Activated CD4-positive, alpha-beta T cell treated with anti-CD3 and anti-CD28 coated beads, Interleukin-2, amount 10 ng/mL, durations not matched to agents 7 days and 5 days (primary cell): ENCODE results near the gene SYT7. TPM values are rescaled to one million over a fixed set of nuclear protein-coding genes. Genes with fewer than 3 reads are reported as not detected.

Source experiments
- CTCF ChIA-PET: fragments of 350-600 bp; sonication (Branson Sonifier 250); formaldehyde crosslinking; loops from one replicate; lab custom pipeline; 2021; ENCODE audit warnings: antibody characterized with exemption; lab: Charles Lee
- POLR2A ChIA-PET: fragments of 350-600 bp; sonication (Branson Sonifier 250); formaldehyde crosslinking; loops from one replicate; lab custom pipeline; 2021; ENCODE audit warnings: antibody characterized with exemption; lab: Charles Lee
- DNase-seq: peaks from one replicate; pipeline ENCODE4 v3.0.0-alpha.2; 2020
- H3K27ac Mint-ChIP-seq: one replicate; pipeline ENCODE4 v1.8.0; 2021; ENCODE audit warnings: mild to moderate bottlenecking, moderate library complexity, mixed read lengths
- H3K27me3 Mint-ChIP-seq: one replicate; pipeline ENCODE4 v1.8.0; 2021; ENCODE audit warnings: mixed read lengths
- H3K36me3 Mint-ChIP-seq: one replicate; pipeline ENCODE4 v1.8.0; 2021; ENCODE audit warnings: low read depth, mixed read lengths
- H3K4me1 Mint-ChIP-seq: one replicate; pipeline ENCODE4 v1.8.0; 2021; ENCODE audit warnings: mixed read lengths
- H3K4me3 Mint-ChIP-seq: one replicate; pipeline ENCODE4 v1.8.0; 2021; ENCODE audit warnings: mild to moderate bottlenecking, moderate library complexity, mixed read lengths
- H3K9me3 Mint-ChIP-seq: one replicate; pipeline ENCODE4 v1.8.0; 2021; ENCODE audit warnings: mixed read lengths
- total RNA-seq, 2 experiments: library from RNA; stranded (reverse); gene quantifications; one replicate each; pipeline ENCODE4 v1.2.3, GENCODE V29; 2021

The SYT7 gene
- total RNA-seq, 2 experiments from 2014 or later, result not detected

DNA sequence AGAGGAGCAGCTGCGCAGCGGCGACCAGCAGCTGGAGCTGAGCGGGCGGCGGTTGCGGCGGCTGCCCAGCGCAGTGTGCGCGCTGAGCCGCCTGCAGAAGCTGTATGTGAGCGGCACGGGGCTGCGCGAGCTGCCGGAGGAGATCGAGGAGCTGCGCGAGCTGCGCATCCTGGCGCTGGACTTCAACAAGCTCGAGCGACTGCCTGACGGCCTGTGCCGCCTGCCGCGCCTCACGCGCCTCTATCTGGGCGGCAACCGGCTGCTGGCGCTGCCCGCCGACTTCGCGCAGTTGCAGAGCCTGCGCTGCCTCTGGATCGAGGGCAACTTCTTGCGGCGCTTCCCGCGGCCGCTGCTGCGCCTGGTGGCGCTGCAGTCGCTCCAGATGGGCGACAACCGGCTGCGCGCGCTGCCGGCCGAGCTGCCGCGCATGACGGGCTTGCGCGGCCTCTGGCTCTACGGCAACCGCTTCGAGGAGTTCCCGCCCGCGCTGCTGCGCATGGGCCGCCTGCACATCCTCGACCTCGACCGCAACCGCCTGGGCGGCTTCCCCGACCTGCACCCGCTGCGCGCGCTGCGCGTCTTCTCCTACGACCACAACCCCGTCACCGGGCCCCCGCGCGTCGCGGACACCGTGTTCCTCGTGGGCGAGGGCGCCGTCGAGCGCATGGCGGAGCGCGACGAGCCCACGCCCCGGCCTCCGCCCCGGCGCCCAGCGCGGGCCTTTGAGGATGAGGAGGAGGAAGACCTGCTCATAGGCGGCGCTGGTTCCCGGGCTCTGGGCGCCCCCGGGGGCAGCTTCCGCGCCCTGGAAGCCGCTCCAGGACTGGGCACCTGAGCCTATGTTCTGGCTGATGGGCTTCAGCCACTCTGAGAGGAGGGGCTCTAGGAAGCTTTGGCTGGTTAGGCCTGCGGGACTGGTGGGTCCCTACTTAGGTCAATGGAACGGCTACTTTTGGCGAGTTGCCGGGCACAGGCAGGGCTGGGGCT, 71.5 kb downstream of the SYT7 start:
- no peak overlapping the region for H3K27ac Mint-ChIP-seq
- peaks cover 7% of the 10 kb centered on the region for H3K4me1 Mint-ChIP-seq
- POLR2A ChIA-PET, result no interaction called here
- CTCF ChIA-PET, result interaction anchor here (1.0 to 3.8 kb wide), 6 partner anchors 8 to 72 kb away, joined by 3 to 15 read pairs (median 5); no protein-coding TSS in a partner anchor
- DNase-seq, result peak; percentile 72
- peak overlapping the region; percentile 30 for H3K4me3 Mint-ChIP-seq
- peaks cover 34% of the 10 kb centered on the region for H3K27me3 Mint-ChIP-seq
- no peaks in the 10 kb centered on the region for H3K9me3 Mint-ChIP-seq
- no peaks in the 10 kb centered on the region for H3K36me3 Mint-ChIP-seq

DNA sequence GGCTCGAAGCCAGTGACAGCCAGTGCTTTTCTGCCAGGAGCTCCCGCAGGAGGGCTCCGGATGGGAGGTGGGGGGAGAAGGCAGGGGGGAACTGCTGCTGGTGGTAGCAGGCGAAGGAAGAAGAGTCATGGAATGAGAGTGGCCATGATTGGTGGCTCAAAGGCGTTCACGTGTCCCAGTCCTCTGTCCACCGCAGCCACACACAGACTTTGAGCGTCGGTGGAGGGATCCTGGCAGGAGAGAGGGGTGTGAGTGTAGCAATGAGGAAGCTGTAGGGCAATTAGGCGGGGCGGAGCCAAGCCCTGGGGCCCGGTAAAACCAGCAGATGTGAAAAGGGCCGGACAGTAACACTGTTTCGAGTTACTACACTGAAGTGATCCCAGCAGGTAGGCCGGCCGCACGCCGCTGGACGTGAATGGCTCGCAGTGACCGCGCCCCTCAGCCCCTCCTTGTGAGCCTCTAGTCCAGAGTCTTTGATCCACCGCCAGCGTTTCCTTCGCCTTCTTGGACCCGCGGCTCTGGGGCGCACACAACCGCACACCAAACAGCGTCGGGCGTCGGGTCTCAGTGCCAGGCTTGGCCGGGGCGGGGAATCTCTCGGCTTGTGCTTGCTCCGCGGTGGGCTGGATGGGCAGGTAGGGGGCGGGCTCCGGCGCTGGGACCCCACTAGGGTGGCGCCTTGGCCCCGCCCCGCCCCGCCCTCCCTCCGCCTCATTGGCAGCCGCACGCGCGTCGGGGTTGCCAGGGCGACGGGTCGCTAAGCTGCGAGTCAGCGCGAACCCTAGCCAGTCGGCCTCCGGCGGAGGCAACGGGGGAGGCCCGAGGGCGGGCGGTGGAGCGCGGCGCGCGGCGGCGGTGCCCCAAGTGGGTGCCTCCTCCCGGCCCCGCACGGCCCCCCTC, 72.7 kb downstream of the SYT7 start, which contains the start of gene LRRC10B:
Gene LRRC10B (plus strand): TSS at position 788 of the 900 bp plus-strand sequence. CDS start 250 bp downstream, outside the sequence.
- Mint-ChIP-seq H3K36me3 (no peaks in the 10 kb centered on the region), H3K4me1 (peaks cover 7% of the 10 kb centered on the region), H3K4me3 (peak within 1 kb of the TSS; percentile 41), H3K9me3 (no peaks in the 10 kb centered on the region), H3K27ac (peak within 1 kb of the TSS; percentile 46), H3K27me3 (peaks cover 37% of the 10 kb centered on the region)
- DNase-seq, result peak; percentile 38
- CTCF ChIA-PET, result interaction anchor here (0.9 to 3.8 kb wide), 6 partner anchors 9 to 61 kb away, joined by 4 to 15 read pairs (median 5); no protein-coding TSS in a partner anchor
- POLR2A ChIA-PET, result no interaction called here

DNA sequence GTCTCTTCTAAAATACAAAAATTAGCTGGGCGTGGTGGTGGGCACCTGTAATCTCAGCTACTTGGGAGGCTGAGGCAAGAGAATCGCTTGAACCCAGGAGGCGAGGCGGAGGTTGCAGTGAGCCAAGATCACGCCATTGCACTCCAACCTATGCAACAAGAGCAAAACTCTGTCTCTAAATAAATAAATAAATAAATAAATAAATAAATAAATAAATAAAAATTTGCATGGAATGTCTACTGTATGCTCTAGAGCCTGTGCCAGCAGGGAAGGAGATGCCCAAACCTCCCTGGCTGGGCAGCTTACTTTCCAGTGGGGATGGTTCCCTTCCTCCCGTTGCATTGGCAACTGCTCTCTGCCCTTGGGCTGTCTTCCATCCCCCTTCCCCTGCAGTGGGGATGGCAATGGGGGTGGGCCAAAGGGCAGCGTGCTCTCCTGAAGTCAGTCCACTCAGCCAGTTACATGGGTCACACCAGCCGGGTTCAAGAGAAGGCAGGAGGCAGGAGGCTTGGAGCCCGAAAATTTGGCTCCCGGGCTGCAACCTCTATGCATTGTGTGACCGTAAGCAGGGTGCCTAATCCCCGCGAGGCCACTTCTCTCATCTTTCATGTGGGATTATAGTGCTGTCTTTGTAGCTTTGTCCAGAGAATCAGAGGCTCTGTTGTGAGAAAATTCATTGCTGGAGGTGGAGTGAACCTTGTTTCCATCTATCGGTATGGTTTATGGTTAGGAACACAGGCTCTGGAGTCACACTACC, 73.7 kb downstream of the SYT7 start:
- H3K4me3 Mint-ChIP-seq, result no peak overlapping the region
- no peak overlapping the region for H3K27ac Mint-ChIP-seq
- no peaks in the 10 kb centered on the region for H3K36me3 Mint-ChIP-seq
- ChIA-PET CTCF (interaction anchor here (1.1 to 3.8 kb wide), 2 partner anchors 60 to 72 kb away, joined by 3 to 15 read pairs; no protein-coding TSS in a partner anchor), POLR2A (no interaction called here)
- H3K27me3 Mint-ChIP-seq, result peaks cover 34% of the 10 kb centered on the region
- DNase-seq, result no peak
- peaks cover 7% of the 10 kb centered on the region for H3K4me1 Mint-ChIP-seq
- no peaks in the 10 kb centered on the region for H3K9me3 Mint-ChIP-seq

DNA sequence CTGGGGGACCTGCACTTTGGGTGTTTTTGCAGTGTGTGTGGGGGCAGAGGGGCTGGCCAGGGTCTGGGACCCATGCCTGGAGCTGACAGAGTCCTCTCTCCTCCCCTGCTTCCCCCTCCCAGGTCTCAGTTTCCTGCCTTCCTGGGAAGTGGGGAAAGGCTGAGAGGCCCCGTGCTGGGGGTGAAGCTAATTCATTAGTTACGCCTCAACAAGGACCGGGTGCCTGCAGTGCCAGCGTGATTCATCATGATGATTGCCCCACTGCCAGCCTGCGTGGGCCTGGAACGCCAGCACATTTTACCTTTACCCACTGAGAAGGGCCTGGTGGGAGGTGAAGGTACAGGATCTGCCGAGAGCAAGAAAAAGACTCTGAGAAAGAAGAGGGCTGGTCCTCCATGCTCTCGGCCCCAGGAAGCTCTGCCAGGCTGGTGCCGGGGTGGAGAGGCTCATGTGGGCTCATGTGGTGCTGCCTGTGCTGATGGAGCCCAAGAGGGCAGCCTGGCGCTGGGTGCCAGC, 75.2 kb downstream of the SYT7 start:
- peaks cover 7% of the 10 kb centered on the region for H3K4me1 Mint-ChIP-seq
- DNase-seq, result no peak
- ChIA-PET POLR2A (no interaction called here), CTCF (no interaction called here)
- no peak overlapping the region for H3K4me3 Mint-ChIP-seq
- no peaks in the 10 kb centered on the region for H3K36me3 Mint-ChIP-seq
- no peaks in the 10 kb centered on the region for H3K9me3 Mint-ChIP-seq
- peaks cover 30% of the 10 kb centered on the region for H3K27me3 Mint-ChIP-seq
- H3K27ac Mint-ChIP-seq, result no peak overlapping the region

GRCh38 chr11:61505106-61505505, 75.8 kb downstream of the SYT7 start:
- ChIA-PET POLR2A (no interaction called here), CTCF (no interaction called here)
- H3K36me3 Mint-ChIP-seq, result no peaks in the 10 kb centered on the region

DNA sequence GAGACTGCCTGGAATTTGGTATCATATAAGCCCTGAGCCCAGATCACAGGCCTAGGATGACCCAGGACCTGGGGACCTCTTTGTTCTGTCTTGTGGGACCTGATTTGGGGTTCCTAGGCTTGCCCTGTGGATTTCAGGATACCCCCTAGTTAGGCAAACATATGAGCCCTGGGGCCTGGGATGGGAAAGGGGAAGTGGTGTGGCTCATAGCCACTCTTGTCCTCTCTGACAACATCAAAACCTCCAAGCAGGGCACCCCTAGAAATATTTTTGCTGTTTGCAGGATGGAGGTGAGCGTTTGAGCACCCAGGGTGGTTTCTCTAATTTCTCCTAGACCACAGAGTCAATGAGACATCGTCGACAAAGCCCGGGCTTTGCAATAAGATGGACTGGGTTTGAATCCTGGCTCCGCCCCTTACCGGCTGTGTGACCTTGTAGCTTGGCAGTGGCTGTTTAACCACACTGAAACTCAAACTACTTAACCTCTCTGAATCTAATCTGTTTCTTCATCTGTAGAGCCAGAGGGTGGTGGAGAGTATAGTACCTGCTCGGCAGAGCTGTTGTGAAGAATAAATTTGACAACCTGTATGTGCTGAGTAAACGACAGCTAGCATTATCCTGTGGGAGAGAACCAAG, 77.6 kb downstream of the SYT7 start:
- peaks cover 7% of the 10 kb centered on the region for H3K4me1 Mint-ChIP-seq
- DNase-seq, result no peak
- no peaks in the 10 kb centered on the region for H3K36me3 Mint-ChIP-seq
- no peaks in the 10 kb centered on the region for H3K9me3 Mint-ChIP-seq
- no peak overlapping the region for H3K27ac Mint-ChIP-seq
- ChIA-PET CTCF (interaction anchor here (0.9 kb wide), 1 partner anchor 13 kb away, joined by 3 read pairs; no protein-coding TSS in a partner anchor), POLR2A (no interaction called here)
- peaks cover 25% of the 10 kb centered on the region for H3K27me3 Mint-ChIP-seq
- no peak overlapping the region for H3K4me3 Mint-ChIP-seq

More at GRCh38 chr11:61505106-61505505, 75.8 kb downstream of the SYT7 start:
- Mint-ChIP-seq H3K27me3 (peaks cover 26% of the 10 kb centered on the region), H3K27ac (no peak overlapping the region), H3K4me3 (no peak overlapping the region), H3K9me3 (no peaks in the 10 kb centered on the region), H3K4me1 (peaks cover 7% of the 10 kb centered on the region)
- DNase-seq, result no peak

GRCh38 chr11:61502522-61502921, 78.4 kb downstream of the SYT7 start:
- ChIA-PET POLR2A (no interaction called here), CTCF (interaction anchor here (0.6 to 1.0 kb wide), 3 partner anchors 14 to 169 kb away, joined by 3 read pairs; no protein-coding TSS in a partner anchor)
- Mint-ChIP-seq H3K27me3 (peaks cover 18% of the 10 kb centered on the region), H3K9me3 (no peaks in the 10 kb centered on the region), H3K36me3 (no peaks in the 10 kb centered on the region), H3K4me1 (no peaks in the 10 kb centered on the region), H3K27ac (no peak overlapping the region), H3K4me3 (no peak overlapping the region)
- DNase-seq, result no peak

GRCh38 chr11:61499816-61500491, 80.9 kb downstream of the SYT7 start:
- Mint-ChIP-seq H3K27ac (no peak overlapping the region), H3K4me1 (no peaks in the 10 kb centered on the region), H3K9me3 (no peaks in the 10 kb centered on the region), H3K36me3 (no peaks in the 10 kb centered on the region), H3K4me3 (no peak overlapping the region), H3K27me3 (peaks cover 3% of the 10 kb centered on the region)
- CTCF ChIA-PET, result no interaction called here
- no peak for DNase-seq
- POLR2A ChIA-PET, result no interaction called here

DNA sequence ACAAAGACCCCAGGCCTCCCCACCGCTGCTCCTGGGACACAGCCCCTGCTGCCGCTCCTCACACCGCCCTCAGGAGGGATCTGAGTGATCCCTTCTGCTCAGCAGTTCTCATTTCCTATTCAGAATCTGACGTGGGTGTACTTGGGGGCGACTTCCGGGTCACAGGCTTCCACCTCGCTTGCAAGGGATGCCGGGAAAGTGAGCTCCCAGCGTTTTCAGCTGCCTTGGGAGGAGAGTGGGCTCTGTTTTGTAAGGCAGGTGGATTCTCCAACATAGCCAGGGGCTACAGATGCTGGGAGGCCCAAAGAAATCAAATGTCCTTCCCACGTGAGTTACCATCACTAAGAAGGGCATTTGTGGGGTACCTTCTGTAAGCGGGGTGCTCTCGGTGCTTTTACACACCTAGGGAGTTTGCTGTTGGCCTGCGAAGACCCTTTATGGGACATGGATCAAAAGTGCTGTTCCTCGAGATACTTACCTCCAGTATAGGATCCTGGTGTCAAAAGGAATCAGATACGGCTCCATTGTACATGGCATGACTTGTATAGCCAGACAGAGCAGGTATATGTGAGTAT, 82.0 kb downstream of the SYT7 start:
- Mint-ChIP-seq H3K27me3 (peaks cover under 1% of the 10 kb centered on the region), H3K9me3 (no peaks in the 10 kb centered on the region)
- CTCF ChIA-PET, result interaction anchor here (1.2 kb wide), 1 partner anchor 68 kb away, joined by 3 read pairs; no protein-coding TSS in a partner anchor

GRCh38 chr11:61497876-61498275, 83.0 kb downstream of the SYT7 start:
- ChIA-PET POLR2A (no interaction called here), CTCF (interaction anchor here (1.2 kb wide), 1 partner anchor 69 kb away, joined by 3 read pairs; no protein-coding TSS in a partner anchor)
- no peaks in the 10 kb centered on the region for H3K4me1 Mint-ChIP-seq
- no peaks in the 10 kb centered on the region for H3K27me3 Mint-ChIP-seq
- H3K36me3 Mint-ChIP-seq, result no peaks in the 10 kb centered on the region
- no peak overlapping the region for H3K4me3 Mint-ChIP-seq
- H3K9me3 Mint-ChIP-seq, result no peaks in the 10 kb centered on the region
- H3K27ac Mint-ChIP-seq, result no peak overlapping the region
- DNase-seq, result no peak

More for the DNA sequence above, 82.0 kb downstream of the SYT7 start:
- H3K4me3 Mint-ChIP-seq, result no peak overlapping the region
- H3K27ac Mint-ChIP-seq, result no peak overlapping the region
- no peaks in the 10 kb centered on the region for H3K36me3 Mint-ChIP-seq
- H3K4me1 Mint-ChIP-seq, result no peaks in the 10 kb centered on the region
- no peak for DNase-seq
- POLR2A ChIA-PET, result no interaction called here

DNA sequence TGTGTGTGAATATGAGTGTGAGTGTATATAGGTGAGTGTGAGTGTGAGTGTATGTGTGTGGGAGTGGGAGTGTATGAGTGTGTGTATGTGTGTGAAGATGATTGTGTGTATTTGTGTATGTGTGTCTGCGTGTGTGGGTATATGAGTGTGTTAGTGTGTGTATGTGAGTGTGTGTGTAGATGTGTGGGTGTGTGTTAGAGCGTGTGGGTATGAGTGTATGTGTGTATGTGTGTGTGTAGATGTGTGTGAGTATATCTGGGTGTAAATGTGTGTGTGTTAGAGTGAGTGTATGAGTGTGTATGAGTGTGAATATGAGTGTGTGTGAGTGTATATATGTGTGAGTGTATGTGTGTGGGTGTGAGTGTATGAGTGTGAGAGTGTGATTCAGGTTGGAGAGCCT, 83.4 kb downstream of the SYT7 start:
- Mint-ChIP-seq H3K9me3 (no peaks in the 10 kb centered on the region), H3K27ac (no peak overlapping the region), H3K36me3 (no peaks in the 10 kb centered on the region), H3K27me3 (no peaks in the 10 kb centered on the region), H3K4me3 (no peak overlapping the region), H3K4me1 (no peaks in the 10 kb centered on the region)
- no peak for DNase-seq
- ChIA-PET POLR2A (no interaction called here), CTCF (no interaction called here)
